PC-3 (cell line): ENCODE measurements around the gene ECHDC3. TPM values are rescaled to one million over a fixed set of nuclear protein-coding genes. Genes with fewer than 3 reads are reported as not detected.

Source experiments
- ATAC-seq: fragments of 200-7000 bp; cut with Tn5 transposase; 2 replicates; pipeline ENCODE4 v1.9.1; 2020; ENCODE audit warnings: mild to moderate bottlenecking, moderate library complexity
- BruUV-seq: library from RNA; stranded (reverse); fragments of 400-500 nt; replicated peaks from 2 replicates; lab custom pipeline; 2021; lab: Mats Ljungman, UMichigan
- CTCF ChIA-PET: fragments of 300-600 bp; sonication (Branson Sonifier 250); formaldehyde crosslinking; loops from one replicate; lab custom pipeline; 2022; ENCODE audit warnings: antibody characterized with exemption; lab: Charles Lee
- POLR2A ChIA-PET: fragments of 300-600 bp; sonication (Branson Sonifier 250); formaldehyde crosslinking; loops from one replicate; lab custom pipeline; 2022; ENCODE audit warnings: antibody characterized with exemption; ENCODE audit not compliant: unreplicated experiment; lab: Charles Lee
- DNase-seq: peaks from one replicate; pipeline ENCODE4 v3.0.0-alpha.2; 2015
- H2AFZ ChIP-seq: fragments of 300-600 bp; sonication (generic); 2 replicates; pipeline ENCODE4 v1.6.0; 2016; ENCODE audit warnings: antibody characterized with exemption, low read length
- H3F3A ChIP-seq: fragments of 300-600 bp; sonication (generic); one replicate; pipeline ENCODE4 v1.6.0; 2017; ENCODE audit warnings: antibody characterized with exemption, low read length, control low read depth, mild to moderate bottlenecking; ENCODE audit not compliant: unreplicated experiment
- H3K27ac ChIP-seq: fragments of 300-600 bp; sonication (generic); 2 replicates; pipeline ENCODE4 v1.5.1; 2016; ENCODE audit warnings: mild to moderate bottlenecking, low read length
- H3K27me3 ChIP-seq: fragments of 300-600 bp; sonication (generic); 2 replicates; pipeline ENCODE4 v1.6.1; 2016; ENCODE audit warnings: low read length, mixed read lengths
- H3K36me3 ChIP-seq: fragments of 300-600 bp; sonication (generic); 2 replicates; pipeline ENCODE4 v1.6.1; 2016; ENCODE audit warnings: low read depth, mixed run types, low read length, mixed read lengths
- H3K4me1 ChIP-seq: fragments of 300-600 bp; sonication (generic); 2 replicates; pipeline ENCODE4 v1.5.1; 2016; ENCODE audit warnings: low read length; ENCODE audit not compliant: insufficient read depth
- H3K4me2 ChIP-seq: fragments of 300-600 bp; sonication (generic); 2 replicates; pipeline ENCODE4 v1.6.0; 2016; ENCODE audit warnings: low read length
- H3K4me3 ChIP-seq: fragments of 300-600 bp; sonication (generic); 2 replicates; pipeline ENCODE4 v1.5.1; 2016; ENCODE audit warnings: mild to moderate bottlenecking, low read length, mixed read lengths
- H3K79me2 ChIP-seq: fragments of 300-600 bp; sonication (generic); 2 replicates; pipeline ENCODE4 v1.6.1; 2017; ENCODE audit warnings: low read length, mixed read lengths
- H3K9ac ChIP-seq: fragments of 300-600 bp; sonication (generic); 2 replicates; pipeline ENCODE4 v1.6.0; 2016; ENCODE audit warnings: mild to moderate bottlenecking, low read length
- H3K9me2 ChIP-seq: fragments of 300-600 bp; sonication (generic); replicated peaks from 2 replicates; pipeline ENCODE4 v1.6.1; 2016; ENCODE audit warnings: mixed run types, low read length, mixed read lengths
- H3K9me3 ChIP-seq: fragments of 300-600 bp; sonication (generic); 2 replicates; pipeline ENCODE4 v1.6.1; 2016; ENCODE audit warnings: low read length, mixed read lengths
- H4K20me1 ChIP-seq: fragments of 300-600 bp; sonication (generic); 2 replicates; pipeline ENCODE4 v1.6.1; 2016; ENCODE audit warnings: low read length, mixed read lengths
- EZH2 ChIP-seq: fragments of 300-600 bp; sonication (generic); IDR thresholded peaks from one replicate; pipeline ENCODE4 v1.6.1; 2017; ENCODE audit warnings: antibody characterized with exemption, mild to moderate bottlenecking, low read length; ENCODE audit not compliant: unreplicated experiment
- EZH2phosphoT487 ChIP-seq: fragments of 300-600 bp; sonication (generic); IDR thresholded peaks from 2 replicates; pipeline ENCODE4 v1.6.1; 2018; ENCODE audit warnings: mild to moderate bottlenecking, antibody characterized with exemption, low read length, borderline replicate concordance
- intact Hi-C: fragments of 100-400 bp; cut with micrococcal nuclease; formaldehyde crosslinking; loops from 2 replicates; pipeline ENCODE4 v1.9.0; 2023
- total RNA-seq: library from RNA; depleted of rRNA; stranded (reverse); fragments of >200 nt; gene quantifications from 2 replicates; pipeline ENCODE4 v1.2.3, GENCODE V29; 2014
- TF ChIP-seq, protein P1 (sequence below): fragments of 300-600 bp; sonication (generic); conservative IDR thresholded peaks from 2 replicates; pipeline ENCODE4 v1.5.1; 2017; ENCODE audit warnings: antibody characterized with exemption, low read depth, mild to moderate bottlenecking, low read length

ECHDC3 gene
- total RNA-seq, 1 experiment from 2014 or later = not detected

DNA sequence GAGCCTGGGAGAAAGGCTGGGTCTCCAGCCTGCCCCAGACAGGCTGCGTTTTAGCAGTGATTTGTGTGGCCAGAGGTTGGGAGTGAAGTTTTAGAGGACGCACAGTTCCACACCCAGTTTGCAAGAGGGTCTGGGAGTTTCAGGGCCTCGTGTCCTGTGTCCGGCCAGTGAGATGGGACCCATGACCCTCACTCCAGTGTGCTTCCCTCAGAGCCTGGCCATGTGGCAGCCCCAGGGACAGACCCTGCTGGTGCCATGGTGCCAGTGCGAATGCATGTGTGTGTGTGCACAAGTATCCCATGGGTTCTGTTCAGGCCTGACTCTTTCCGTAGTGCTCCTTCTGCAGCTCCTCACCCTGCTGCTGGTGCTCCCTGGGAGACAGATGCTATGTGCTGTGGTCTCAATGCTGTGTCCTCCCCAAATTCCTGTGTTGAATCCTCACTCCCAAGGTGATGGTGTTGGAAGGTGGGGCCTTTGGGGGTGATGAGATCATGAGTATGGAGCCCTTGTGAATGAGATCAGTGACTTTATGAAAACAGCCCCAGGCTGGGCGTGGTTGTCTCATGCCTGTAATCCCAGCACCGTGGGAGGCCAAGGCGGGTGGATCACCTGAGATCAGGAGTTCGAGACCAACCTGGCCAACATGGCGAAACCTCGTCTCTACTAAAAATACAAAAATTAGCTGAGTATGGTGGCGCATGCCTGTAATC, 16.5 kb downstream of the ECHDC3 start:
- BruUV-seq = no TSS peak
- DNase-seq (no peak), ATAC-seq (no peak)
- Histone ChIP-seq H3K4me1 (no peaks in the 10 kb centered on the region), H3K27ac (no peak overlapping the region), H3K79me2 (no peaks in the 10 kb centered on the region), H4K20me1 (no peaks in the 10 kb centered on the region), H3F3A (no peaks in the 10 kb centered on the region), H3K9me2 (no peaks in the 10 kb centered on the region), H3K27me3 (no peaks in the 10 kb centered on the region), H3K36me3 (no peaks in the 10 kb centered on the region; the same call in 1 of the 2 replicates), H2AFZ (no peak overlapping the region; the same call in 1 of the 2 replicates), H3K9ac (no peak overlapping the region), H3K4me2 (no peak overlapping the region), H3K9me3 (no peaks in the 10 kb centered on the region), H3K4me3 (no peak overlapping the region)
- intact Hi-C loops = loop anchor here (1.0 kb wide), 1 partner anchor 243 kb away; no protein-coding TSS in a partner anchor
- ChIA-PET CTCF (no interaction called here), POLR2A (interaction anchor here (0.6 kb wide), 1 partner anchor 109 kb away, joined by 18 read pairs; no protein-coding TSS in a partner anchor)
- TF ChIP-seq, protein P1, sequence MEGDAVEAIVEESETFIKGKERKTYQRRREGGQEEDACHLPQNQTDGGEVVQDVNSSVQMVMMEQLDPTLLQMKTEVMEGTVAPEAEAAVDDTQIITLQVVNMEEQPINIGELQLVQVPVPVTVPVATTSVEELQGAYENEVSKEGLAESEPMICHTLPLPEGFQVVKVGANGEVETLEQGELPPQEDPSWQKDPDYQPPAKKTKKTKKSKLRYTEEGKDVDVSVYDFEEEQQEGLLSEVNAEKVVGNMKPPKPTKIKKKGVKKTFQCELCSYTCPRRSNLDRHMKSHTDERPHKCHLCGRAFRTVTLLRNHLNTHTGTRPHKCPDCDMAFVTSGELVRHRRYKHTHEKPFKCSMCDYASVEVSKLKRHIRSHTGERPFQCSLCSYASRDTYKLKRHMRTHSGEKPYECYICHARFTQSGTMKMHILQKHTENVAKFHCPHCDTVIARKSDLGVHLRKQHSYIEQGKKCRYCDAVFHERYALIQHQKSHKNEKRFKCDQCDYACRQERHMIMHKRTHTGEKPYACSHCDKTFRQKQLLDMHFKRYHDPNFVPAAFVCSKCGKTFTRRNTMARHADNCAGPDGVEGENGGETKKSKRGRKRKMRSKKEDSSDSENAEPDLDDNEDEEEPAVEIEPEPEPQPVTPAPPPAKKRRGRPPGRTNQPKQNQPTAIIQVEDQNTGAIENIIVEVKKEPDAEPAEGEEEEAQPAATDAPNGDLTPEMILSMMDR = no peak
- TF ChIP-seq EZH2 = no peak
- TF ChIP-seq EZH2phosphoT487 = no peak

DNA sequence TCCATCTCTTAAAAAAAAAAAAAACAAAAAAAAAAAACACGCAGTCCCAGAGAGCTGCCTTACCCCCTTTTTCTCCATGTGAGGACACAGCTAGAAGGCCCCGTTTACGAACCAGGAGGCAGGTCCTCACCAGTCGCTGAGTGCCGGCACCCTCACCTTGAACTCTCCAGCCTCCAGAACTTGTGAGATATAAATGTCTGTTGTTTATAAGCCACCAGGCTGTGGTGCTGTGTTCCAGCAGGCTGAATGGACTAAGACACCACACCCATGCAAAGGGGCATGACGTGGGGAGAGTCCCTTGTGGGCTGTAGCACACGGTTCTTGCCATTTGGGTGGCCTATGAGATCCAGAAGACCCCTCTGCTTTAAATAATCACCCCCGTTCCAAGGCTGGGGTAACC, 17.2 kb downstream of the ECHDC3 start:
- DNase-seq (no peak), ATAC-seq (no peak)
- H3K4me2 ChIP-seq = no peak overlapping the region
- H4K20me1 ChIP-seq = no peaks in the 10 kb centered on the region
- H3K79me2 ChIP-seq = no peaks in the 10 kb centered on the region
- H3K4me3 ChIP-seq = no peak overlapping the region
- no peaks in the 10 kb centered on the region for H3K9me2 ChIP-seq
- H3K27ac ChIP-seq = no peak overlapping the region
- no peaks in the 10 kb centered on the region for H3F3A ChIP-seq
- BruUV-seq = no TSS peak
- ChIA-PET POLR2A (no interaction called here), CTCF (no interaction called here)
- H3K9me3 ChIP-seq = no peaks in the 10 kb centered on the region
- TF ChIP-seq, protein P1 = no peak
- TF ChIP-seq EZH2 (no peak), EZH2phosphoT487 (no peak)
- no peaks in the 10 kb centered on the region; the same call in 1 of the 2 replicates for H3K36me3 ChIP-seq
- H3K9ac ChIP-seq = no peak overlapping the region
- no peaks in the 10 kb centered on the region for H3K4me1 ChIP-seq
- no peaks in the 10 kb centered on the region for H3K27me3 ChIP-seq
- intact Hi-C loops = no loop called here
- H2AFZ ChIP-seq = no peak overlapping the region

- Histone ChIP-seq H3K9me3 (no peaks in the 10 kb centered on the region), H3K27me3 (no peaks in the 10 kb centered on the region), H3K4me1 (no peaks in the 10 kb centered on the region), H3K4me3 (no peak overlapping the region), H2AFZ (no peak overlapping the region), H3K4me2 (no peak overlapping the region), H3K9me2 (no peaks in the 10 kb centered on the region), H3K9ac (no peak overlapping the region), H3K36me3 (no peaks in the 10 kb centered on the region; the same call in 1 of the 2 replicates), H3F3A (no peaks in the 10 kb centered on the region), H3K79me2 (no peaks in the 10 kb centered on the region), H3K27ac (no peak overlapping the region), H4K20me1 (no peaks in the 10 kb centered on the region)
- intact Hi-C loops = no loop called here
- ATAC-seq (no peak), DNase-seq (no peak)
- no TSS peak for BruUV-seq
- ChIA-PET POLR2A (no interaction called here), CTCF (no interaction called here)
- no peak for TF ChIP-seq EZH2
- no peak for TF ChIP-seq EZH2phosphoT487
- TF ChIP-seq, protein P1 = no peak
Observed at GRCh38 chr10:11760151-11760550, 18.0 kb downstream of the ECHDC3 start.
